ENCODE measurements around the gene FANCC. TPM values are rescaled to one million over a fixed set of nuclear protein-coding genes. Genes with fewer than 3 reads are reported as not detected.
"Not testable (repeated sequence)": the region's sequence is repeated elsewhere in the genome, so short reads cannot be mapped to it uniquely, and the experiment has no call there.

FANCC gene
- total RNA-seq, 1 experiment from 2014 or later, result 14.5 TPM

- no peaks in the 10 kb centered on the region for H3K4me1 Mint-ChIP-seq (ENCODE audit: low read depth, unreplicated experiment)
- no peak for DNase-seq
- H3K27ac Mint-ChIP-seq (ENCODE audit: unreplicated experiment), result no peak overlapping the region
- H3K4me3 Mint-ChIP-seq (ENCODE audit: low read depth, unreplicated experiment), result no peak overlapping the region
- TF ChIP-seq CTCF (IDR thresholded peaks at IDR 0.05; ENCODE audit: unreplicated experiment), result no peak
- H3K9me3 Mint-ChIP-seq (ENCODE audit: low read depth, unreplicated experiment), result no peaks in the 10 kb centered on the region
- intact Hi-C loops (cut with micrococcal nuclease; ENCODE audit: unreplicated experiment), result no loop called here
- no TSS peak for BruUV-seq (replicated peaks)
- no peaks in the 10 kb centered on the region for H3K27me3 Mint-ChIP-seq (ENCODE audit: unreplicated experiment)
- H3K36me3 Mint-ChIP-seq (ENCODE audit: insufficient read depth, unreplicated experiment), result no peaks in the 10 kb centered on the region
- CTCF ChIA-PET, result no interaction called here
These were observed 41.0 kb downstream of the FANCC start for GRCh38 chr9:95276395-95276954.

- intact Hi-C loops (cut with micrococcal nuclease; ENCODE audit: unreplicated experiment); H3K27me3 Mint-ChIP-seq (ENCODE audit: unreplicated experiment); BruUV-seq (replicated peaks); CTCF ChIA-PET; H3K27ac Mint-ChIP-seq (ENCODE audit: unreplicated experiment); H3K9me3 Mint-ChIP-seq (ENCODE audit: low read depth, unreplicated experiment); DNase-seq; H3K4me3 Mint-ChIP-seq (ENCODE audit: low read depth, unreplicated experiment); H3K36me3 Mint-ChIP-seq (ENCODE audit: insufficient read depth, unreplicated experiment): not testable (repeated sequence)
- peaks cover 13% of the 10 kb centered on the region for H3K4me1 Mint-ChIP-seq (ENCODE audit: low read depth, unreplicated experiment)
These were observed 43.3 kb downstream of the FANCC start for GRCh38 chr9:95274160-95274559.

- no peak for TF ChIP-seq CTCF (IDR thresholded peaks at IDR 0.05; ENCODE audit: unreplicated experiment)
- Mint-ChIP-seq H3K27me3 (ENCODE audit: unreplicated experiment) (no peaks in the 10 kb centered on the region), H3K36me3 (ENCODE audit: insufficient read depth, unreplicated experiment) (no peaks in the 10 kb centered on the region), H3K4me1 (ENCODE audit: low read depth, unreplicated experiment) (peaks cover 19% of the 10 kb centered on the region), H3K4me3 (ENCODE audit: low read depth, unreplicated experiment) (no peak overlapping the region), H3K27ac (ENCODE audit: unreplicated experiment) (no peak overlapping the region), H3K9me3 (ENCODE audit: low read depth, unreplicated experiment) (no peaks in the 10 kb centered on the region)
- CTCF ChIA-PET, result interaction anchor here (0.5 kb wide), 1 partner anchor 20 kb away, joined by 8 read pairs; no protein-coding TSS in a partner anchor
- intact Hi-C loops (cut with micrococcal nuclease; ENCODE audit: unreplicated experiment), result no loop called here
- no peak for DNase-seq
- no TSS peak for BruUV-seq (replicated peaks)
These were observed 44.0 kb downstream of the FANCC start for GRCh38 chr9:95273369-95274022.

GRCh38 chr9:95272830-95273229 is 44.7 kb downstream of the FANCC start:
- Mint-ChIP-seq H3K27ac (ENCODE audit: unreplicated experiment) (no peak overlapping the region), H3K4me1 (ENCODE audit: low read depth, unreplicated experiment) (peaks cover 19% of the 10 kb centered on the region)
- intact Hi-C loops (cut with micrococcal nuclease; ENCODE audit: unreplicated experiment), result no loop called here

More at GRCh38 chr9:95272830-95273229, 44.7 kb downstream of the FANCC start:
- Mint-ChIP-seq H3K27me3 (ENCODE audit: unreplicated experiment) (no peaks in the 10 kb centered on the region), H3K36me3 (ENCODE audit: insufficient read depth, unreplicated experiment) (no peaks in the 10 kb centered on the region), H3K4me3 (ENCODE audit: low read depth, unreplicated experiment) (no peak overlapping the region), H3K9me3 (ENCODE audit: low read depth, unreplicated experiment) (no peaks in the 10 kb centered on the region)
- no TSS peak for BruUV-seq (replicated peaks)
- DNase-seq, result no peak
- no peak for TF ChIP-seq CTCF (IDR thresholded peaks at IDR 0.05; ENCODE audit: unreplicated experiment)
- CTCF ChIA-PET, result interaction anchor here (0.8 kb wide), 1 partner anchor 105 kb away, joined by 3 read pairs; no protein-coding TSS in a partner anchor
